GM23338 (cell line): ENCODE results near the gene CRX. TPM values are rescaled to one million over a fixed set of nuclear protein-coding genes. Genes with fewer than 3 reads are reported as not detected.

Source experiments
- ATAC-seq: fragments of 200-7000 bp; cut with Tn5 transposase; 3 replicates; pipeline ENCODE4 v1.9.1; 2020
- DNase-seq: peaks from one replicate; pipeline ENCODE4 v3.0.0-alpha.2; 2015; ENCODE audit warnings: low spot score
- H2AFZ ChIP-seq: fragments of 200-600 bp; sonication (generic); 2 replicates; pipeline ENCODE4 v1.8.0; 2016; ENCODE audit warnings: antibody characterized with exemption, mild to moderate bottlenecking, moderate library complexity
- H3F3A ChIP-seq: fragments of 200-600 bp; sonication (generic); replicated peaks from 2 replicates; pipeline ENCODE4 v1.8.0; 2017; ENCODE audit warnings: antibody characterized with exemption, mixed run types, low read depth
- H3K27ac ChIP-seq: fragments of 200-600 bp; sonication (generic); 2 replicates; pipeline ENCODE4 v1.6.1; 2016; ENCODE audit warnings: low read depth
- H3K27me3 ChIP-seq: fragments of 200-600 bp; sonication (generic); 2 replicates; pipeline ENCODE4 v1.8.0; 2016; ENCODE audit warnings: mild to moderate bottlenecking, mixed run types, moderate library complexity; ENCODE audit not compliant: insufficient read depth
- H3K36me3 ChIP-seq: fragments of 200-600 bp; sonication (generic); 2 replicates; pipeline ENCODE4 v1.8.0; 2016; ENCODE audit warnings: mild to moderate bottlenecking; ENCODE audit not compliant: insufficient read depth
- H3K4me1 ChIP-seq: fragments of 200-600 bp; sonication (generic); 2 replicates; pipeline ENCODE4 v1.8.0; 2016; ENCODE audit warnings: mild to moderate bottlenecking, moderate library complexity; ENCODE audit not compliant: insufficient read depth
- H3K4me2 ChIP-seq: fragments of 200-600 bp; sonication (generic); 2 replicates; pipeline ENCODE4 v1.7.1; 2017; ENCODE audit warnings: mixed run types
- H3K4me3 ChIP-seq: fragments of 200-600 bp; sonication (generic); 2 replicates; pipeline ENCODE4 v1.6.1; 2016; ENCODE audit warnings: mixed run types
- H3K79me2 ChIP-seq: fragments of 200-600 bp; sonication (generic); replicated peaks from 2 replicates; pipeline ENCODE4 v1.8.0; 2017; ENCODE audit warnings: mild to moderate bottlenecking; ENCODE audit not compliant: insufficient read depth
- H3K9me2 ChIP-seq: fragments of 200-600 bp; sonication (generic); 2 replicates; pipeline ENCODE4 v1.8.0; 2017; ENCODE audit not compliant: insufficient read depth
- H4K20me1 ChIP-seq: fragments of 200-600 bp; sonication (generic); replicated peaks from 2 replicates; pipeline ENCODE4 v1.8.0; 2017; ENCODE audit warnings: mild to moderate bottlenecking; ENCODE audit not compliant: insufficient read depth
- H3K27ac Mint-ChIP-seq: 2 replicates; pipeline ENCODE4 v1.8.0; 2020; ENCODE audit warnings: inconsistent platforms, mild to moderate bottlenecking, moderate library complexity, mixed read lengths
- H3K27me3 Mint-ChIP-seq: 3 replicates; pipeline ENCODE4 v1.8.0; 2022; ENCODE audit warnings: low read depth, mild to moderate bottlenecking, moderate library complexity, mixed read lengths, inconsistent platforms; ENCODE audit not compliant: insufficient read depth, poor library complexity
- H3K36me3 Mint-ChIP-seq: 3 replicates; pipeline ENCODE4 v1.8.0; 2021; ENCODE audit warnings: low read depth, mild to moderate bottlenecking, inconsistent platforms, moderate library complexity, mixed read lengths
- H3K4me1 Mint-ChIP-seq: 3 replicates; pipeline ENCODE4 v1.8.0; 2020; ENCODE audit warnings: mild to moderate bottlenecking, inconsistent platforms, mixed read lengths
- H3K4me3 Mint-ChIP-seq: 3 replicates; pipeline ENCODE4 v1.8.0; 2021; ENCODE audit warnings: moderate library complexity, mild to moderate bottlenecking, inconsistent platforms, mixed read lengths
- H3K9me3 Mint-ChIP-seq: 3 replicates; pipeline ENCODE4 v1.8.0; 2020; ENCODE audit warnings: moderate library complexity, mild to moderate bottlenecking, inconsistent platforms, mixed read lengths
- CREB1 ChIP-seq: fragments of 250-450 bp; sonication (Bioruptor Pico); IDR thresholded peaks from 2 replicates; pipeline ENCODE4 v1.5.0; 2020; ENCODE audit warnings: low read depth, mild to moderate bottlenecking, moderate library complexity
- ETS1 ChIP-seq: IDR thresholded peaks from 2 replicates; pipeline ENCODE4 v1.6.1; 2016; ENCODE audit warnings: antibody characterized with exemption
- EZH2phosphoT487 ChIP-seq: fragments of 200-600 bp; sonication (generic); IDR thresholded peaks from one replicate; pipeline ENCODE4 v1.8.1; 2018; ENCODE audit warnings: antibody characterized with exemption; ENCODE audit not compliant: unreplicated experiment
- JUNB ChIP-seq: IDR thresholded peaks from one replicate; pipeline ENCODE4 v1.6.1; 2016; ENCODE audit warnings: antibody characterized with exemption; ENCODE audit not compliant: unreplicated experiment
- NANOG ChIP-seq: IDR thresholded peaks from 2 replicates; pipeline ENCODE4 v1.6.1; 2016; ENCODE audit warnings: antibody characterized with exemption, borderline replicate concordance
- POLR2AphosphoS5 ChIP-seq: IDR thresholded peaks from 2 replicates; pipeline ENCODE4 v1.6.1; 2016; ENCODE audit warnings: antibody characterized with exemption, low read depth
- REST ChIP-seq: IDR thresholded peaks from one replicate; pipeline ENCODE4 v1.6.1; 2018; ENCODE audit warnings: antibody characterized with exemption; ENCODE audit not compliant: unreplicated experiment
- ZNF114 ChIP-seq: fragments of 250-450 bp; sonication (Bioruptor Pico); IDR thresholded peaks from 2 replicates; pipeline ENCODE4 v1.5.0; 2020; ENCODE audit warnings: mild to moderate bottlenecking, moderate library complexity
- ZNF462 ChIP-seq: fragments of 250-450 bp; sonication (Bioruptor Pico); IDR thresholded peaks from 2 replicates; pipeline ENCODE4 v1.5.0; 2020; ENCODE audit warnings: mild to moderate bottlenecking, moderate library complexity
- polyA plus RNA-seq: library from polyadenylated mRNA; unstranded; fragments of >200 nt; fragmentation: Nextera tagmentation; extraction: Ambion mirVana; gene quantifications from 2 replicates; pipeline ENCODE4 v1.2.1, GENCODE V29; 2016
- total RNA-seq: library from RNA; depleted of rRNA; stranded (reverse); fragments of >200 nt; shearing (Covaris generic); gene quantifications from 2 replicates; pipeline ENCODE4 v1.2.3, GENCODE V29; 2014

The CRX gene
- total and polyA plus RNA-seq, 2 experiments from 2014 or later, result 0.15 TPM; not detected in 1

- no peaks in the 10 kb centered on the region for H3K4me1 ChIP-seq
- no peaks in the 10 kb centered on the region for H3K79me2 ChIP-seq
- no peak within 1 kb of the TSS for H3K4me2 ChIP-seq
- no peak within 1 kb of the TSS for H3K27ac ChIP-seq
- H2AFZ ChIP-seq, result 0 out of 2 replicates have a peak within 1 kb of the TSS, but pooled peaks have one; percentile 14
- Mint-ChIP-seq H3K27ac (no peak within 1 kb of the TSS), H3K36me3 (peaks cover 4% of the 10 kb centered on the region; the same call in 1 of the 3 replicates), H3K4me1 (peaks cover 5% of the 10 kb centered on the region), H3K27me3 (peaks cover 1% of the 10 kb centered on the region), H3K4me3 (no peak within 1 kb of the TSS), H3K9me3 (peaks cover 4% of the 10 kb centered on the region; the same call in 2 of the 3 replicates)
- DNase-seq, result no peak
- no peak within 1 kb of the TSS for H3K4me3 ChIP-seq
- TF ChIP-seq REST (no peak), ETS1 (no peak), CREB1 (CRISPR knock-in tag) (no peak), EZH2phosphoT487 (no peak), NANOG (no peak)
- ATAC-seq, result no peak
- H3K9me2 ChIP-seq, result 0 out of 2 replicates have a peak, but pooled peaks cover 3% of the 10 kb centered on the region
- H3K36me3 ChIP-seq, result no peaks in the 10 kb centered on the region
- no peaks in the 10 kb centered on the region for H3K27me3 ChIP-seq
- no peaks in the 10 kb centered on the region for H4K20me1 ChIP-seq
- no peaks in the 10 kb centered on the region for H3F3A ChIP-seq
Observed at GRCh38 chr19:47886010-47886559, 64.3 kb downstream of the CRX start, which contains the start of gene SULT2A1. Gene SULT2A1 (minus strand): TSS chr19:47886315. CDS start chr19:47886257, 58 bp downstream.

- Mint-ChIP-seq H3K9me3 (peaks cover 26% of the 10 kb centered on the region), H3K4me3 (no peak overlapping the region; the same call in 2 of the 3 replicates), H3K4me1 (no peaks in the 10 kb centered on the region; the same call in 2 of the 3 replicates), H3K36me3 (peaks cover 16% of the 10 kb centered on the region), H3K27me3 (no peaks in the 10 kb centered on the region), H3K27ac (no peak overlapping the region)
- ATAC-seq, result no peak
- Histone ChIP-seq H3K9me2 (no peaks in the 10 kb centered on the region), H3K4me1 (no peaks in the 10 kb centered on the region), H3K79me2 (no peaks in the 10 kb centered on the region), H3K36me3 (no peaks in the 10 kb centered on the region), H3F3A (no peaks in the 10 kb centered on the region), H3K4me2 (no peak overlapping the region), H2AFZ (no peak overlapping the region), H4K20me1 (no peaks in the 10 kb centered on the region), H3K27ac (no peak overlapping the region), H3K4me3 (no peak overlapping the region), H3K27me3 (no peaks in the 10 kb centered on the region)
- DNase-seq, result no peak
- TF ChIP-seq ZNF462, result no peak
- no peak for TF ChIP-seq ZNF114 (CRISPR knock-in tag)
- no peak for TF ChIP-seq JUNB
- no peak for TF ChIP-seq POLR2AphosphoS5
Observed at GRCh38 chr19:47890865-47891621, 69.3 kb downstream of the CRX start.
